Skin of body (tissue), 2 donors: ENCODE measurements around the gene PPFIA2. TPM values are rescaled to one million over a fixed set of nuclear protein-coding genes. Genes with fewer than 3 reads are reported as not detected.

Experiments used
- DNase-seq: peaks from one replicate; lab custom pipeline; 2025; lab: John Stamatoyannopoulos, UW
- total RNA-seq: library from RNA; depleted of rRNA; stranded (reverse); fragments of >200 nt; gene quantifications from one replicate; pipeline ENCODE4 v1.2.3, GENCODE V29; 2014

PPFIA2 gene
- total RNA-seq, 1 donor from 2014 or later, result 1.6 TPM

- no peak for DNase-seq
Observed at GRCh38 chr12:81354327-81354932, 404.7 kb downstream of the PPFIA2 start.

GRCh38 chr12:81350309-81350708 lies 408.8 kb downstream of the PPFIA2 start:
- DNase-seq, result no peak

- DNase-seq, result no peak
Observed at GRCh38 chr12:81347404-81347803, 411.7 kb downstream of the PPFIA2 start.

- DNase-seq, result no peak
Observed at GRCh38 chr12:81340910-81341309, 418.2 kb downstream of the PPFIA2 start.

- DNase-seq, result no peak
Observed at GRCh38 chr12:81339071-81339470, 420.1 kb downstream of the PPFIA2 start.

GRCh38 chr12:81337886-81338285 lies 421.3 kb downstream of the PPFIA2 start:
- DNase-seq, result no peak

- no peak for DNase-seq
Observed at GRCh38 chr12:81333812-81334211, 425.3 kb downstream of the PPFIA2 start.

GRCh38 chr12:81332054-81332453 lies 427.1 kb downstream of the PPFIA2 start:
- DNase-seq, result no peak

GRCh38 chr12:81330480-81330879 lies 428.7 kb downstream of the PPFIA2 start:
- no peak for DNase-seq

GRCh38 chr12:81329085-81329484 lies 430.1 kb downstream of the PPFIA2 start:
- DNase-seq, result no peak

- DNase-seq, result no peak
Observed at GRCh38 chr12:81327425-81327824, 431.7 kb downstream of the PPFIA2 start.

- no peak for DNase-seq
Observed at GRCh38 chr12:81325086-81325485, 434.1 kb downstream of the PPFIA2 start.

GRCh38 chr12:81314903-81315531 lies 444.1 kb downstream of the PPFIA2 start:
- no peak for DNase-seq

GRCh38 chr12:81303935-81304334 lies 455.2 kb downstream of the PPFIA2 start:
- DNase-seq, result no peak

- no peak for DNase-seq
Observed at GRCh38 chr12:81300454-81300853, 458.7 kb downstream of the PPFIA2 start.

GRCh38 chr12:81297601-81298000 lies 461.5 kb downstream of the PPFIA2 start:
- DNase-seq, result no peak

- no peak for DNase-seq
Observed at GRCh38 chr12:81296556-81297305, 462.4 kb downstream of the PPFIA2 start.

- no peak for DNase-seq
Observed at GRCh38 chr12:81295251-81295650, 463.9 kb downstream of the PPFIA2 start.

- no peak for DNase-seq
Observed at GRCh38 chr12:81294325-81295190, 464.6 kb downstream of the PPFIA2 start.

- DNase-seq, result no peak
Observed at GRCh38 chr12:81288651-81289050, 470.5 kb downstream of the PPFIA2 start.

GRCh38 chr12:81284137-81284536 lies 475.0 kb downstream of the PPFIA2 start:
- no peak for DNase-seq
